HEK293 (cell line): Measurements from ENCODE around the gene PRPSAP2.

Source experiments
- CTCF ChIA-PET: fragments of 350-600 bp; formaldehyde crosslinking; extraction: SDS; loops from one replicate; lab custom pipeline; 2021; ENCODE audit warnings: antibody characterized with exemption; lab: Yijun Ruan, JAX
- POLR2A ChIA-PET: fragments of 300-600 bp; formaldehyde crosslinking; extraction: SDS; loops from one replicate; lab custom pipeline; 2020; ENCODE audit warnings: antibody characterized with exemption, inconsistent platforms; lab: Yijun Ruan, JAX
- H3K27ac ChIP-seq: fragments of 200-500 bp; sonication (Bioruptor generic); 2 replicates; pipeline ENCODE4 v1.5.1; 2014; ENCODE audit warnings: low read depth, low read length, control low read depth, inconsistent platforms; ENCODE audit errors: extremely low read depth
- H3K36me3 ChIP-seq, 2 experiments: fragments of 200-500 bp in 1 of 2; sonication (Bioruptor generic) in 1 of 2; 1 replicate in 1 of 2; 2 replicates in 1 of 2; pipeline ENCODE4 v1.5.1; 2014 to 2017; ENCODE audit warnings: inconsistent platforms in 2 of 2, low read length in 2 of 2; ENCODE audit not compliant: control insufficient read depth in 2 of 2, insufficient read depth in 1 of 2
- H3K4me1 ChIP-seq: fragments of 200-500 bp; sonication (Bioruptor generic); 2 replicates; pipeline ENCODE4 v1.5.1; 2014; ENCODE audit warnings: mild to moderate bottlenecking, low read length, inconsistent platforms; ENCODE audit not compliant: control insufficient read depth, insufficient read depth
- H3K4me3 ChIP-seq: 2 replicates; pipeline ENCODE4 v1.5.1; 2011; ENCODE audit warnings: low read depth, mild to moderate bottlenecking, control low read depth, low read length, moderate library complexity
- H3K9me3 ChIP-seq: fragments of 200-500 bp; sonication (Bioruptor generic); 2 replicates; pipeline ENCODE4 v1.5.1; 2014; ENCODE audit warnings: low read depth, low read length, inconsistent platforms; ENCODE audit not compliant: control insufficient read depth, insufficient read depth
- ATF2 ChIP-seq: fragments of 450-650 bp; formaldehyde crosslinking; IDR thresholded peaks from 2 replicates; pipeline ENCODE4 v1.5.1; 2016; ENCODE audit warnings: missing biosample characterization, missing genetic modification characterization, low read depth
- FEZF1 ChIP-seq: fragments of 450-650 bp; formaldehyde crosslinking; IDR thresholded peaks from 2 replicates; pipeline ENCODE4 v1.5.1; 2016; ENCODE audit warnings: missing biosample characterization, missing genetic modification characterization
- PRDM1 ChIP-seq: fragments of 450-650 bp; formaldehyde crosslinking; IDR thresholded peaks from 2 replicates; pipeline ENCODE4; 2016; ENCODE audit warnings: missing biosample characterization, missing genetic modification characterization
- PRDM2 ChIP-seq: fragments of 450-650 bp; formaldehyde crosslinking; IDR thresholded peaks from 2 replicates; pipeline ENCODE4 v1.5.1; 2016; ENCODE audit warnings: missing biosample characterization, missing genetic modification characterization, borderline replicate concordance
- TCF7L2 ChIP-seq: IDR thresholded peaks from 2 replicates; pipeline ENCODE4 v1.6.1; 2011; ENCODE audit warnings: low read depth, mild to moderate bottlenecking, inconsistent platforms, low read length, moderate library complexity, borderline replicate concordance
- ZBTB26 ChIP-seq: fragments of 450-650 bp; formaldehyde crosslinking; optimal IDR thresholded peaks from 2 replicates; pipeline ENCODE3; 2016; ENCODE audit warnings: missing biosample characterization, mild to moderate bottlenecking, missing genetic modification characterization
- ZBTB8A ChIP-seq: fragments of 450-650 bp; formaldehyde crosslinking; IDR thresholded peaks from 2 replicates; pipeline ENCODE4 v1.5.1; 2016; ENCODE audit warnings: missing biosample characterization, missing genetic modification characterization
- ZFHX2 ChIP-seq: fragments of 450-650 bp; formaldehyde crosslinking; conservative IDR thresholded peaks from 2 replicates; pipeline ENCODE4 v1.5.1; 2016; ENCODE audit warnings: missing biosample characterization, missing genetic modification characterization
- ZFP41 ChIP-seq: fragments of 450-650 bp; formaldehyde crosslinking; IDR thresholded peaks from 2 replicates; pipeline ENCODE4 v1.5.1; 2016; ENCODE audit warnings: missing biosample characterization, missing genetic modification characterization, borderline replicate concordance
- ZNF174 ChIP-seq: fragments of 450-650 bp; formaldehyde crosslinking; IDR thresholded peaks from 2 replicates; pipeline ENCODE4 v1.5.0; 2017; ENCODE audit warnings: missing biosample characterization, mild to moderate bottlenecking, missing genetic modification characterization
- ZNF214 ChIP-seq: fragments of 450-650 bp; formaldehyde crosslinking; IDR thresholded peaks from 2 replicates; pipeline ENCODE4 v1.5.1; 2017; ENCODE audit warnings: missing biosample characterization, mild to moderate bottlenecking, missing genetic modification characterization, borderline replicate concordance
- ZNF23 ChIP-seq: fragments of 450-650 bp; formaldehyde crosslinking; IDR thresholded peaks from 2 replicates; pipeline ENCODE4 v1.5.1; 2016; ENCODE audit warnings: missing biosample characterization, missing genetic modification characterization, borderline replicate concordance
- ZNF280D ChIP-seq: fragments of 450-650 bp; formaldehyde crosslinking; IDR thresholded peaks from 2 replicates; pipeline ENCODE4 v1.5.1; 2016; ENCODE audit warnings: missing biosample characterization, missing genetic modification characterization
- ZNF292 ChIP-seq: fragments of 450-650 bp; formaldehyde crosslinking; IDR thresholded peaks from 2 replicates; pipeline ENCODE4 v1.5.1; 2016; ENCODE audit warnings: low read depth, missing biosample characterization, missing genetic modification characterization, borderline replicate concordance
- ZNF366 ChIP-seq: fragments of 450-650 bp; formaldehyde crosslinking; conservative IDR thresholded peaks from 2 replicates; pipeline ENCODE4 v1.5.1; 2016; ENCODE audit warnings: missing biosample characterization, missing genetic modification characterization
- ZNF37A ChIP-seq: fragments of 450-650 bp; IDR thresholded peaks from 2 replicates; pipeline ENCODE4 v1.5.1; 2018; ENCODE audit warnings: missing biosample characterization, missing genetic modification characterization
- ZNF544 ChIP-seq: fragments of 450-650 bp; formaldehyde crosslinking; IDR thresholded peaks from 2 replicates; pipeline ENCODE4 v1.5.0; 2017; ENCODE audit warnings: missing biosample characterization, missing genetic modification characterization
- ZNF600 ChIP-seq: fragments of 450-650 bp; formaldehyde crosslinking; IDR thresholded peaks from 2 replicates; pipeline ENCODE4 v1.5.1; 2016; ENCODE audit warnings: missing biosample characterization, missing genetic modification characterization
- ZNF626 ChIP-seq: fragments of 450-650 bp; sonication (Bioruptor Pico); formaldehyde crosslinking; IDR thresholded peaks from 2 replicates; pipeline ENCODE4 v1.5.1; 2018; ENCODE audit warnings: missing biosample characterization, missing genetic modification characterization, inconsistent platforms
- ZNF660 ChIP-seq: fragments of 450-650 bp; IDR thresholded peaks from 2 replicates; pipeline ENCODE4 v1.5.1; 2018; ENCODE audit warnings: missing biosample characterization, mild to moderate bottlenecking, missing genetic modification characterization
- ZNF664 ChIP-seq: fragments of 450-650 bp; formaldehyde crosslinking; IDR thresholded peaks from 2 replicates; pipeline ENCODE4 v1.5.1; 2016; ENCODE audit warnings: missing biosample characterization, missing genetic modification characterization
- ZSCAN4 ChIP-seq: fragments of 450-650 bp; formaldehyde crosslinking; IDR thresholded peaks from 2 replicates; pipeline ENCODE4 v1.5.1; 2017; ENCODE audit warnings: missing biosample characterization, missing genetic modification characterization

PRPSAP2 gene

GRCh38 chr17:18938692-18939023 lies 80.7 kb downstream of the PRPSAP2 start:
- ChIA-PET POLR2A (interaction anchor here (1.3 kb wide), 1 partner anchor 9 kb away, joined by 4 read pairs; no protein-coding TSS in a partner anchor), CTCF (interaction anchor here (0.7 to 2.3 kb wide), 4 partner anchors 9 to 29 kb away, joined by 3 to 9 read pairs (median 6); no protein-coding TSS in a partner anchor)
- no peaks in the 10 kb centered on the region for H3K4me1 ChIP-seq
- H3K9me3 ChIP-seq = no peaks in the 10 kb centered on the region
- H3K4me3 ChIP-seq = no peak overlapping the region
- H3K27ac ChIP-seq = no peak overlapping the region
- TF ChIP-seq ZNF600 (tag by site-specific recombination) (no peak), ZBTB8A (no peak), PRDM2 (tag by site-specific recombination) (no peak), PRDM1 (tag by site-specific recombination) (no peak), ZNF544 (no peak), ZNF214 (tag by site-specific recombination) (no peak), ZNF664 (tag by site-specific recombination) (no peak), ZNF626 (tag by site-specific recombination) (no peak), ZBTB26 (tag by site-specific recombination) (no peak), ZFP41 (tag by site-specific recombination) (no peak), ZSCAN4 (tag by site-specific recombination) (no peak), ATF2 (tag by site-specific recombination) (no peak), ZNF660 (tag by site-specific recombination) (no peak), ZNF174 (tag by site-specific recombination) (no peak), TCF7L2 (no peak), ZNF23 (tag by site-specific recombination) (no peak)
- no peaks in the 10 kb centered on the region for H3K36me3 ChIP-seq

- H3K9me3 ChIP-seq = no peaks in the 10 kb centered on the region
- POLR2A ChIA-PET = no interaction called here
- H3K4me1 ChIP-seq = no peaks in the 10 kb centered on the region
- H3K27ac ChIP-seq = no peak overlapping the region
- TF ChIP-seq ZNF280D (tag by site-specific recombination) (no peak), FEZF1 (tag by site-specific recombination) (no peak), ZFHX2 (tag by site-specific recombination) (no peak), ZNF292 (tag by site-specific recombination) (no peak), ZNF366 (tag by site-specific recombination) (no peak), ZNF37A (tag by site-specific recombination) (no peak)
- CTCF ChIA-PET = interaction anchor here (2.5 kb wide), 1 partner anchor 17 kb away, joined by 11 read pairs; no protein-coding TSS in a partner anchor
- H3K36me3 ChIP-seq = no peaks in the 10 kb centered on the region
- H3K4me3 ChIP-seq = no peak overlapping the region
Observed at GRCh38 chr17:18944646-18945045, 86.7 kb downstream of the PRPSAP2 start.
